HCT116 (cell line): Measurements from ENCODE around the gene BLNK. TPM values are rescaled to one million over a fixed set of nuclear protein-coding genes. Genes with fewer than 3 reads are reported as not detected.

Source experiments
- ATAC-seq: fragments of 200-7000 bp; cut with Tn5 transposase; 2 replicates; pipeline ENCODE4 v1.9.1; 2020; ENCODE audit warnings: mild to moderate bottlenecking, moderate library complexity
- BruUV-seq: library from RNA; stranded (reverse); fragments of 400-500 nt; replicated peaks from 2 replicates; lab custom pipeline; 2021; lab: Mats Ljungman, UMichigan
- CTCF ChIA-PET: fragments of 300-600 bp; sonication (Branson Sonifier 250); formaldehyde crosslinking; loops from one replicate; lab custom pipeline; 2021; ENCODE audit warnings: antibody characterized with exemption; lab: Charles Lee
- POLR2A ChIA-PET: fragments of 300-600, 350-600 bp; sonication (Branson Sonifier 250); formaldehyde crosslinking; loops from one replicate; lab custom pipeline; 2021; ENCODE audit warnings: antibody characterized with exemption; lab: Charles Lee
- RAD21 ChIA-PET, 2 experiments: fragments of 300-600 bp; sonication (Branson Sonifier 250); formaldehyde crosslinking; loops; one replicate each; lab custom pipeline; 2023; ENCODE audit warnings: low total read pairs in 2 of 2; ENCODE audit not compliant: uncharacterized antibody in 2 of 2, unreplicated experiment in 2 of 2, low non-redundant PET in 1 of 2; lab: Charles Lee
- DNase-seq: peaks from one replicate; pipeline ENCODE4 v3.0.0-alpha.2; 2010; ENCODE audit warnings: low read depth, low spot score
- H2AFZ ChIP-seq: fragments of 200-600 bp; shearing (Covaris generic), sonication (generic); 2 replicates; pipeline ENCODE4 v1.6.1; 2017; ENCODE audit warnings: low read depth, mixed run types, mixed read lengths, antibody characterized with exemption, low read length; ENCODE audit not compliant: poor library complexity, severe bottlenecking
- H3K27ac ChIP-seq: 2 replicates; pipeline ENCODE4 v1.5.1; 2012; ENCODE audit warnings: low read depth, low read length
- H3K27me3 ChIP-seq: fragments of 200-600 bp; sonication (generic); 2 replicates; pipeline ENCODE4 v1.6.1; 2016; ENCODE audit warnings: mixed run types, low read length, mixed read lengths; ENCODE audit not compliant: insufficient read depth
- H3K36me3 ChIP-seq, 2 experiments: fragments of 200-500 bp in 1 of 2; fragments of 200-600 bp in 1 of 2; sonication (Bioruptor generic) in 1 of 2; sonication (generic) in 1 of 2; 2 replicates each; pipeline versions ENCODE4 v1.5.1 to v1.6.1; 2014 to 2016; ENCODE audit warnings: low read length in 2 of 2, inconsistent platforms in 1 of 2, mixed read lengths in 1 of 2, mixed run types in 1 of 2; ENCODE audit not compliant: insufficient read depth in 2 of 2, control insufficient read depth in 1 of 2
- H3K4me1 ChIP-seq, 2 experiments: fragments of 200-600 bp in 1 of 2; sonication (generic) in 1 of 2; 2 replicates each; pipeline versions ENCODE4 v1.5.1 to v1.6.1; 2012 to 2017; ENCODE audit warnings: low read length in 2 of 2, inconsistent platforms in 1 of 2, mild to moderate bottlenecking in 1 of 2, mixed read lengths in 1 of 2, mixed run types in 1 of 2, moderate library complexity in 1 of 2; ENCODE audit not compliant: insufficient read depth in 2 of 2, control insufficient read depth in 1 of 2
- H3K4me2 ChIP-seq: fragments of 200-600 bp; sonication (generic); 2 replicates; pipeline ENCODE4 v1.6.1; 2017; ENCODE audit warnings: mixed run types, low read length, mixed read lengths
- H3K4me3 ChIP-seq, 2 experiments: fragments of 200-600 bp in 1 of 2; sonication (generic) in 1 of 2; replicated peaks in 1 of 2; 2 replicates each; pipeline ENCODE4 v1.5.1; 2011 to 2016; ENCODE audit warnings: low read length in 2 of 2, control low read depth in 1 of 2, low read depth in 1 of 2, mild to moderate bottlenecking in 1 of 2, mixed read lengths in 1 of 2, mixed run types in 1 of 2
- H3K79me2 ChIP-seq: fragments of 200-600 bp; sonication (generic); 2 replicates; pipeline ENCODE4 v1.6.1; 2017; ENCODE audit warnings: mild to moderate bottlenecking, mixed run types, low read length, moderate library complexity, mixed read lengths; ENCODE audit not compliant: insufficient read depth
- H3K9ac ChIP-seq: fragments of 200-600 bp; sonication (generic); 2 replicates; pipeline ENCODE4 v1.6.1; 2016; ENCODE audit warnings: low read length, mixed read lengths
- H3K9me2 ChIP-seq: fragments of 200-600 bp; sonication (generic), shearing (Covaris generic); 2 replicates; pipeline ENCODE4 v1.6.1; 2017; ENCODE audit warnings: mixed run types, mild to moderate bottlenecking, moderate library complexity; ENCODE audit not compliant: insufficient read depth
- H3K9me3 ChIP-seq, 2 experiments: fragments of 200-500 bp in 1 of 2; fragments of 200-600 bp in 1 of 2; sonication (Bioruptor generic) in 1 of 2; sonication (generic) in 1 of 2; 2 replicates each; pipeline ENCODE4 v1.6.1; 2014 to 2017; ENCODE audit warnings: low read length in 2 of 2, mixed read lengths in 2 of 2, inconsistent platforms in 1 of 2, low read depth in 1 of 2, mild to moderate bottlenecking in 1 of 2, mixed run types in 1 of 2, moderate library complexity in 1 of 2; ENCODE audit not compliant: control insufficient read depth in 1 of 2, insufficient read depth in 1 of 2
- H4K20me1 ChIP-seq: fragments of 200-600 bp; sonication (generic), shearing (Covaris generic); 2 replicates; pipeline ENCODE4 v1.6.1; 2017; ENCODE audit warnings: mixed run types, mild to moderate bottlenecking, moderate library complexity; ENCODE audit not compliant: insufficient read depth
- ATF3 ChIP-seq: IDR thresholded peaks from 2 replicates; pipeline ENCODE4 v1.6.1; 2012
- CBX3 ChIP-seq: IDR thresholded peaks from 2 replicates; pipeline ENCODE4 v1.6.1; 2012; ENCODE audit warnings: low read depth
- EZH2 ChIP-seq: fragments of 200-600 bp; sonication (generic); IDR thresholded peaks from 2 replicates; pipeline ENCODE4 v1.6.1; 2017; ENCODE audit warnings: antibody characterized with exemption, mixed run types
- FOSL1 ChIP-seq: IDR thresholded peaks from 2 replicates; pipeline ENCODE4 v1.6.1; 2012; ENCODE audit warnings: low read depth
- SIN3A ChIP-seq: IDR thresholded peaks from 2 replicates; pipeline ENCODE4 v1.6.1; 2012; ENCODE audit warnings: low read depth
- SP1 ChIP-seq: IDR thresholded peaks from 2 replicates; pipeline ENCODE4 v1.6.1; 2012; ENCODE audit warnings: low read depth
- ZBTB33 ChIP-seq: IDR thresholded peaks from 2 replicates; pipeline ENCODE4 v1.6.1; 2011; ENCODE audit warnings: mild to moderate bottlenecking, low read length, moderate library complexity; ENCODE audit not compliant: insufficient replicate concordance; ENCODE audit errors: extremely low read depth
- ZNF274 ChIP-seq: fragments of 200-500 bp; sonication (Bioruptor generic); IDR thresholded peaks from 2 replicates; pipeline ENCODE4 v1.6.1; 2014; ENCODE audit warnings: mild to moderate bottlenecking, low read depth, low read length, inconsistent platforms
- intact Hi-C: fragments of 100-400 bp; cut with micrococcal nuclease; formaldehyde crosslinking; loops from 2 replicates; pipeline ENCODE4 v1.10.0; 2022
- total RNA-seq: library from RNA; stranded (reverse); gene quantifications from one replicate; pipeline ENCODE4 v1.2.1, GENCODE V29; 2021; ENCODE audit not compliant: unreplicated experiment

The BLNK gene
- total RNA-seq, 1 experiment from 2014 or later, result 0.59 TPM

- Histone ChIP-seq H3K4me3 (no peak overlapping the region), H3K4me1 (no peaks in the 10 kb centered on the region), H3K79me2 (no peaks in the 10 kb centered on the region), H3K27me3 (no peaks in the 10 kb centered on the region), H3K9me3 (no peaks in the 10 kb centered on the region), H3K9ac (no peak overlapping the region), H2AFZ (no peak overlapping the region), H3K4me2 (no peak overlapping the region), H3K27ac (no peak overlapping the region), H3K36me3 (no peaks in the 10 kb centered on the region), H4K20me1 (no peaks in the 10 kb centered on the region), H3K9me2 (no peaks in the 10 kb centered on the region)
- intact Hi-C loops, result no loop called here
- BruUV-seq, result no TSS peak
- no peak for DNase-seq
- RAD21 ChIA-PET, result no interaction called here
- CTCF ChIA-PET, result no interaction called here
- no peak for ATAC-seq
- POLR2A ChIA-PET, result no interaction called here
- TF ChIP-seq FOSL1, result no peak
- TF ChIP-seq SIN3A, result no peak
- TF ChIP-seq ZNF274, result no peak
- no peak for TF ChIP-seq CBX3
- TF ChIP-seq ZBTB33, result no peak
- no peak for TF ChIP-seq EZH2
- TF ChIP-seq ATF3, result no peak
- no peak for TF ChIP-seq SP1
Measured at GRCh38 chr10:96236090-96236478, 35.3 kb downstream of the BLNK start.
